GM11168 (cell line): ENCODE measurements around the gene PDGFD.

ENCODE experiments used
- in situ Hi-C: fragments of 300-500 bp; cut with MboI; formaldehyde crosslinking; loops from one replicate; pipeline ENCODE4 v1.12.0; 2022; ENCODE audit warnings: low sequenced_read_pairs; ENCODE audit not compliant: unreplicated experiment

Gene PDGFD

DNA sequence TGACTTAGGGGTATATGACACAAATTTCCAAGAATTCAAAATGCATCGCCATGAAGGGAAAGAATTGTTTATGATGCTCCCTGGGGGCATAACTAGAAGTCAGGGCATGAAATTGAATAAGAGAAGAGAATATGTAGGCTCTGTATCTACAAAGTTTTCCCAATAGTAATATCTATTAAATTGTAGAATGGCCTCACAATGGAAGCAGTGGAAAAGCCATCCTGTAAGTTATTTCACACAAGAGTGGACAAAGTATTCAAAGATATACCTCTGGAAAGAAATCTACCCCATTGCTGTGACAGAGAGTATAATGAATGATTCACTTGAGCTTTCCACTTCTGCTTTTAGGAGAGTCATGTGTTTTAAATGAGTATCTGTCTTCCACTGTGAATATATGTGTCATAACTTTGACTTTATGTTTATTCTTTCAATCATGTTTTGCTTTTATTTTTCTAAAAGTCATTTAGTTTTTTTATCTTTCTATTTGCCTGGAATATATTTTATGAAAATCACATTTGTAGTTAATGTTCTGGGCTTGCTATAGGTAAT, 193.2 kb downstream of the PDGFD start:
- in situ Hi-C loops, result no loop called here

DNA sequence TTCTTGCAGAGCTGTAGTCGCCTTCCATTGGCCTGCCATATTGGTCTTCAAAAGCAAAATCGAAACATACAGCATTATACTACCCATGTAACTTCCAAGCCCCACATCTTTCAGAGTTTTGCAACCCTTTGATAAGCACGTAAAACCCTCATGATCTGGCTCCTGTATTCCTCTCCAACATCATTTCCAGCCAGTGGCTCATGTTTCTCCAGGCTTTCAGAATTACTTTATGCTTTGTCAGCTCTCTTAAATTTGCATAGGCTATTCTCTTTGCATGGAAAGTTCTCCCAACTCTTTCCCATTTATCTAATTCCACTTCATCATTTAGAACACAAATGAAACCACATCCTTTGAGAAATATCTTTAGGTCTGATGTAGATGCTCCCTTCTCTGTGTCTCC, 195.3 kb downstream of the PDGFD start:
- in situ Hi-C loops, result no loop called here

DNA sequence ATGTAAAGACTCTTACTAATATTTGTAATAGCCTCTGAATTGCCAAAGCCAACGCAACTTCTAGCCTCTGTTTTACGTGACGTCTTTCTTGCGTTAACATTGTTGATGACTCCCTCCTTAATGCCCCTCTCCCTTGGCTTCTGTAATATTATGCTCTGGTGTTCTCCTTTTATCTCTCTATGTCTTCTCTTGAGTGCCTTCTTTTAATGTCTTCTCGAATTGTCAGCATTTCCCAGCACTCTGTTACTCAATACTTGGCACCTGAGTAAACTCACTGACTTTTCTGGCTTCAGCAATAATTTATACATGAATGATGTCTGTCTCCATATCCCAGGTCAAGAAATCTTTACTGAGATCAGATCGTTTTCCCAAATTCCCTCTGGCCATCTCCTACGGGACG, 196.0 kb downstream of the PDGFD start:
- in situ Hi-C loops, result no loop called here

DNA sequence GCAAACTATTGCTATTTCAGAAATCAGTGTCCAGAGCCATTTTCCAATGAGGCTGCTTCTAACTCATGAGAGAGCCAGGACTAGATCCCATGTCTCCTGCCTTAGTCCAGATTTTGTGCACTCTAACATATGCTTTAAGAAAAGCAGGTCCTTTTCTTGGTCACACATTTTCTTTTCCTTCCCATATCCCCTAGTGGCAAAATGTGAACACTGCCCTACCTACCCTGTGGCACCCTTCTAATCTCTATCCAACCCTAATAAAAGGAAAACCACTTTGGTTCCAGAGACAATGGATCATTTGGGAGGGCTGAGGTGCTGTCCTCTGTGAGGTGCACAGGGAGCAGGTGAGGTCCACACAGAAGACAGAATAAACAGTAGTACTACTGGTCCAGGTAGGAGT, 199.6 kb downstream of the PDGFD start:
- in situ Hi-C loops, result no loop called here

DNA sequence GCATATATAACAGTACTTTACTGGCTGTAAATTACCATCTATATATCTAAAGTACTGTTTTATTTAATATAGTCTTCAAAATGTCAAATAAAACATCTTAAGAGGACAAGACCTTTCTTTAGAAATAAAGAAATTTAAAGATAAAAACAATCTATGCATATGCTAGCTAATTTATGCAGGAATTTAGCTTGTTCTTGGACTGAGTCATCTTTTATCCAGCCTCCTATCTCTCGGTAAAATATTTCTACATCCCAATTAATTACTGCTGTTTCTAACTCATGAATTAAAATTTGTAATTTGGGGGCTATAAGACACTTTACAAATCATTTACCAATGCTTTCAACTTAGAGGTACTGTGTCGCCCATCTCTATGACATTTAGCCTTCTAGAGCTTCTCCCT, 200.3 kb downstream of the PDGFD start:
- in situ Hi-C loops, result no loop called here

DNA sequence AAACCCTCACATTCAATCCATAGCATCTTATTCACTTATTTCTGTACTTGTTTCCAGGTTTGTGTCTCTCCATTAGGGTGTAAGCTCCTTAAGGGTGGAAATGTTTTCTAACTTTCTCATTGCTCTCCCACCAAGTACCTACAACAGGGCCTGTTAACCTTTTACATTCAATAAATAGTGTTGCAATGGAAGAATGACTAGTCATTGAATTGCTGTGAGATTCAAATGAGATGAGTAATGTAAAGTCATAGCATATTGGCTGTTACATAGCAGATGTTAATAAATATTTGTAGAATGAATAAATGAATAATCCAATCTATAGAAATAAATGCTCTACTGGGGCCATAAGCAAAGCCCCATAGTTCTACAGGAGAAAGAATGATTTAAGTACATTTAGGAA, 202.9 kb downstream of the PDGFD start:
- in situ Hi-C loops, result no loop called here

DNA sequence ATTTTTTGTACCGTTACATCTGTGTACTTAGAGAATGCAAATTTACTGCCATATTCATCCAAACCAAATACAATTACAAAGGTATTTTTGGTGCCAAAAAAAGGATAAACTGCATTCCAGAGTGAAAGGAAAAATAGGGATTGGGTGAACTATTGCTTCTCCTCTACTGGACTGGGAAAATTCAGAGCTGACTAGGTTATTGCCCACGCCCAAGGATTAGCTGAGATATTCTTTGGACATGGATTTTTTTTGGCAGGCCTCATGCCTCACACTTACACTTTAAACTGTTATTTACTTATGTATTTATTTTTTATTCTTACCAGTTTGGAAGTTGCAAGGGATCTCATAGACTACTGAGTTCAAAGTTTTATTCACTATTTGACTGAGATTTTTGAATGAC, 203.8 kb downstream of the PDGFD start:
- in situ Hi-C loops, result no loop called here

DNA sequence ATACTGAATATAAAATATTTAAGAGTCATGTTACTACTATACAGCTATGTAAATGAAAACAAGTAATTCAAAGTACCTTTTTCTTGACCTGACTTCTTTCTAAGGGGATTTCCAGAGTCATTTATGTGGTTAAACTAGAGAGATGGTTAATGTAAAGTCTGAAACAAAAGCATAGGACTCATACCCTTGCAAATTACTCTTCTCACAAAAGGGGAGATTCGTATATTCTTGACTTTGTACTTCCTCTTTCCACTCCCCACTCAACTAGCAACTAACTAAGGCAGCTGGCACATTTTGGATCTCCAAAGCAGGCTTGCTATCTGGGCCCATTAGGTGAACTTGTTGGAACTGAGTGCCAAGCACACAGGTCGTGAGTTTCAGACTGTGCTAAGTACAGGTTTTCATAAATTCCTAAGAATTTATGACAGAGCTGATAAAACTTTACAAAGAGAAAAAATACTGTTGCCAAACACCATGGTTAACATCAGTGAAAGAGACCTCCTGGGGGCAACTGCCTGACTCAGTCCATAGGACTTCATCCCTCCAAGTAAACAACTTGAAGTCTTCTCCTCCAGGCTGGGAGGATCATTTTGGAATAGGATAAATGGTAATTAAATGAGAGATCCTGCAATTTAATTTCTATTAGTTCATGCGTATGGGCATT, 204.5 kb downstream of the PDGFD start:
- in situ Hi-C loops, result no loop called here

DNA sequence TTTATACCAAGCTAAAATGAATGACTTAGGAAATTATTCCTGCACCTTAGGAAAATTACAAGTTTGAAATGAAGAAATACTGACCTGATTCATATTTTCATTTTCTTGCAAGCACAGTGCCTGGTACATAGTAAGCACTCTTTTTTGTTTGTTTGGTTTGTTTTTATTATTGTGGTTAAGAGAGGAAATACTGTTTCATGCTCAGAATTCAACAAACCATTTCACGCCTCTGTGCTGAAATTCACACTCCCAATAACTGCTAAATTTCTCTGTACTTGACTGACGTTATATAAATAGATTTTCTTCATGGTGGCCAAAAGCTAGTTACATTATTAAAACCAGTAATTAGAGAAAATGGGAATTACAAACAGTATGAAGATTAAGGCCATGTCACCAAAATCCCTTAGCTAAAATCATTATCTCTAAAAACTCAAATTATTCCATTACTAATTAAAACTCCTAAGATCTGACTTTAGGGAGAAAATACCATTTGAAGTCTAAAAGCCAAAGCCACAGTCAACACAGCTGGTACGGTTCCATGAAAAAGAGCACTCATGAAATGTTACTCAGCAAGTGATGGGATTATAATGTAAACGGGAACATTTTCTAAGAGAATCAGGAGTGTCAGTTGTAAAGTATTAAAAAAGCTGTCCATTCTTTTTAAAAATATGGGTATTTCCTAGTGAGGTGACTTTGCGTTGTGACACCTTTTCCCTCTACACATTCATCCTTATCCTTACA, 205.3 kb downstream of the PDGFD start:
- in situ Hi-C loops, result no loop called here

DNA sequence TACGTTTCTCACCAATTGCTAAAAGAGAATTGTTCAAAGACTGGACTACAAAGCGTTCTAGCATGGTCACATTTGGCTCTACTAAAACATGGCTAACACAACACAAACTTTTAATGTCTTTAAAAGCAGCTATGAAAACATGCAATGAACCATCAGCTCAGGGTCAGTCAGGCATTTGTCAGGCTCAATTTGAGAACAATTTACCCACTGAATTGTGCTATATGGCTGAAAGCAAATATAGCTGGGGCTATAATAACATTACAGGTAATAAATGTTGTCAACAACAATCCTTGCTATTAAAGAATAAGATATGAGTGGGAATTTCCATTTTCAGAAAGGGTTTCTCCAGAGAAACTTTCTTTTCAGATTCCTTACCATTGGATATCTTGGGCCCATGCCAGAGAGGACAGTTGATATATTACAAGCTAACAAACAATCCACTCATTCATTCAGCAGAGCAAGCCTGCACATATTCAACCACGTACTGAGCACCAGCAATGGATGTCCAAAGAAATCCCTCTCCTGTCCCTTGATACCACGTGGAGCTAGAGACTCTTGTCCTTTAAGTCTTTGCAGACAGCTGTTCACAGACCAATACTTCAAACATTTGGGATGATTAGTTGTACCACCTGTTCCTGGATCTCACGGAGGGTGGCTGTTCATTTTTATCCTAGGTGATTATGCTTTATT, 210.0 kb downstream of the PDGFD start:
- in situ Hi-C loops, result no loop called here

DNA sequence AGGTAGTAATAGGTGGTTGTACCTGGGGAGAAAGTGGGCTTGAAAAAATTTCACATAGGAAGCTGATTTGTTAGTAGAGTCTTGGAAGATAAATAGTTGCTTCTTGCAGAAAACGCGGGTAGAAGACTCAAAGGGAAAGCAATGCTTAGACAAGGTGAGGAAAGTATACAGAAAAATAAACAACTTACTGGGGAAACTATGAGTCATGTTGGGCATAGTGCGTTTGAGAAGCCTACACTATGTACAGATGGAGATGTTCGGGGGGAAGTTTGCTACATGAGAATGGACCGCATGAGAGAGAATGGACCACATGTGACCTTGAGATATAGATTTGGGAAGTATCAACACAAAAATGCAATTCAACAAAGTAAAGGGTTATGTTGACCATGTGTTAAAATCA, 214.2 kb downstream of the PDGFD start:
- in situ Hi-C loops, result no loop called here

DNA sequence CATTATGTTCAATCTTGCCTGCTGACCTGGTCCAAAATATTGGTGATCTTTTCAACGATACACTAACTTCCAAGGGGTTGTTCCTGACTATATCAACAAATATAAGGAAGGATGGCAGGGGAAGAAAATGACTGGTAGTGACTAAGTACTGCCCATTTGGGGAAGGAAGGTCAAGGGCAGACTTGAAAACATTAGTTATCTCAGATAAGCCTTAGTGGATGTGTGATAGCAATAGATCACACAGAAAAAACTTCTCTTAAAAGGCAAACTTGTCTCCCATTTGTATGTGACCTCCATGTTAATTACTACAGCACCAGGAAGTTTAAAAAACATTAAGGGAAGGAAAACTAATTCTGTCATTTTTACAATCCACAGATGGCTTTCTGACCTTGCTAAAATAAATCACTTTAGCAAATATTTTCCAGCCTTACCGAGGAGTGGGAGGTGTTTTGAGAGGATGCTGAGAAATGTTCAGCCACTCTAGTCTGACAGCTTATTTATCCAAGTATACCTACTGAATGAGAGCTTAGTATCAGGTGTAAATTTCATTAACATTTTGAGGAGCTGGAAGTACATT, 215.7 kb downstream of the PDGFD start:
- in situ Hi-C loops, result no loop called here

DNA sequence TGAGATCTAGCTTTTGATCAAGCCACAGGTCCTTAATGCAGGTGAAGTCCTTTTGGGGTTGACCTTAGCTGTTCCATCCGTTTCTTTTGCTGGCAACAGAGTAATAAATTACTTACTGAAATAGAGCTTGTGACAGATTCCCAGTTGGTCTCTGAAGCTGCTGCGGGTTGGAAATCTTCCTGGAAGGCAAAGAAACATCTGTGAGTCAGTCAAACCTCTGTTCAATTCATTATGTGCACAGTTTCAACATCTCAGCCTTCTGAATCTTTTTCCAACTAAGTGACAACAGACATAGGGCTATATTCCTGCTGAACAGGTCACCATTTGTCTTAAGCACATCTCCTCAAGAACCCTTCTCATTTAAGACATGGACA, 216.4 kb downstream of the PDGFD start:
- in situ Hi-C loops, result no loop called here

DNA sequence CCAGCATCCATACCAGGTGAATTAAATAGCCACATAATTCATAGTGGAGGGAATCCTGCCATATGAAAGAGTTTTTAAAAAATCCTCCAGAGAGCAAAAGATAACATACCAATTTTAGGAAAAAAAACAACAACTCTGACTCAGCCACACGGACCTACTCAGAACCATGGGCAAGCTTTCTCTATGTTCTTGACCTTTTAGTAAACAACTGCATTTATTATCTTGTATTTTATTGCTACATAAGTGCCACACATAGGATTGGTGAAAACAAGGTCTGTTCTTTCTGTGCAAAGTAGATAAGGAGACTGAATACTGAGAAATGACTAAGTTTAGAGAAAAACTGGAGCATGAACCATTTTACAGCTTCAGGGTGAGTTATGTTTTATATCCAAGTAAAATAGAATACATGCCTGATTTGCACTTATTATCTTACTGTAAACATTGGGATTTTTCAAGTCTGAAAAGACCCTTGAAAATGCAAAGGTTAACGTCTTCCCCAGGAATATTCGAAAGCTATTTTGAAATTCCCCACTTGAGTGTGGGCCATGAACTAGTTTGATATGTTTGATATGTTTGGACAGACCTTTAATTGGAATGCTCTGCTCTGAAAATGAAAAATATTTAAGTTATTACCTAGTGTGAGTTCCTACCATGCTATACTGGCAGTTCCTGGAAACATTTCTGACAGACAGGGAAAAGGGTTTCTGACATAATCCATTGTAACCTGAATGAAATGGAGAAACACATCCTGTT, 217.0 kb downstream of the PDGFD start:
- in situ Hi-C loops, result no loop called here

DNA sequence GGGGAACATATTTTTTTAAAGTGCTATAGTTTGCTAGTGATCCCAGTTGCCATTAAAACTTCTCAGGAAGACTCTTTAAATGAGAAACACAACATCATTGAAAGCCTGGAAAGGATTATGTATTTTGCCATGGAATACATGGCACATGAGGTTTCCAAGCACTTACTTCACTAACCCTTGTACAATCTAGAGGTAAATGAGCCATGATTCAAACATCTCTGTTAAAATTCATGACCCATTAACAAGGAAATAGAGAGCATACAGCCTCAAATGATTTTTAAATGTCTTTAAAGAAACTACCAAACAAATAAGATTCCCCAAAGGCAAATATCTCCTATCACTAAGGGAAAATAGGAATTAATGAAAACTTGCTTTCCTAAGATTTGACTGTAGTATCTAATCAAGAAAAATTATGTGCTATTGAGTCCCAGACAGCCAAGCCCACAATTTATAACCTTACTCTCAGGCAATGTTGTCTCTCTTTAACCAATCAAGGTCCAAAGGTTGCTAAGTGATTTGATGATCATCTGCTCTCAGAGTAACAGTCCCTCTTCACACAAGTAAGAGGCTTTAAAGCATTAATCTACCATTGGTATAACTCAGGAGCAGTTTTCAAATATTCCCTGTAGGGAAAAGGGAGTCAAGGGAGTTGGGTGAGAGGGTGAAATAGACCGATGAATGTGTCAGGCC, 219.6 kb downstream of the PDGFD start:
- in situ Hi-C loops, result no loop called here

DNA sequence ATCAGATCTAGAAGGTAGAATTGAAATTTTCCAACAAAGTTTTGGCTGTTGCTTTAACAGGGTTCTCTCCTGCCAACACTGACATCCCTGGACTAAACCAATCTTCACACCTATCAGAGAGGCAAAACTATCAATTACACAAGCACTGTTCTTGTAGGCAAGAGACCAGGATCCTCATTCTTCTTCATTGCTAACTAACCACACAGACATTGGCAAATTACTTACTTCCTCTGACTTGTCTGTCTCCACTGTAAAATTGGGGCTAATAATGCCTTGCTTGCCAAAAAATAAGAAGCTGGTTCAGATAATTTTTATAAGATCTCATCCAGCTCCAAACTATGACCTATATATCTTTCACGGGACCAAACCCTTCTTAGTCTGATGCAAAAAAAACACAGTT, 221.3 kb downstream of the PDGFD start:
- in situ Hi-C loops, result no loop called here

DNA sequence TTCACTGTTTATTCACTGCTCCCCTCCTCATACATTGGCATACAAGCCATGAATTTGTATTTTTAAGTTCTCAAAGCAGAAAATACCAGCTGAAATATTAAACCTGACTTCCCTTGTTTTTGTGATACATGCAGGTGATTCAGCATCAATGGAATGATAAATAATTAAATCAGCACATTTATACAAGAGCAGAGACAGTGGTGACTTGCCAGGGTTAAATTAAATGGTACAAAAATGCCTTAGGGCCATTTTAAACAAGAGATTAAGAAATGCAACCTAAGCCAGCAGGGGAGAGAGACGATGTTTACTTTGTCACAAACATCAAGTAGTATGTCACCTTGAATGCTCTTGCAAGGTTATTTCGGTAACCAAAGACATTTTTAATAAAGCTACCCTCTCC, 223.4 kb downstream of the PDGFD start:
- in situ Hi-C loops, result no loop called here

DNA sequence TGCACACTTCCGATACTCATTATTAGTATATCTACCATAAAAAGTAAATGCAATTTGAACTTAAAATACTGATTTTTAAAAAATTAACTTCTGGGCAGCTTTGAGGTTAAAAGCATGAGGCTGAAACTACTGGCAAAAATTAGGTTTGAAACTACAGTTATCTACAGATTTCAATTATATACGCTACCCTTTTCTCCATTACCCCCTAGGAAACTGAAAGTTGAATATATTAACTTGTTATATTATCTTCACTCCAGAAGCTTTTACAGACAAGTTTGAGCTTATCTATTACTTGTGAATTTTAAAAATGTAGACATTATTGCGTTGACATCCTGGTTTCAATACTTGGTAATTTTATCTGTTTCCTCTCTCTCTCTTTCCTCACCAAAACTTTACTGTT, 224.3 kb downstream of the PDGFD start:
- in situ Hi-C loops, result no loop called here

DNA sequence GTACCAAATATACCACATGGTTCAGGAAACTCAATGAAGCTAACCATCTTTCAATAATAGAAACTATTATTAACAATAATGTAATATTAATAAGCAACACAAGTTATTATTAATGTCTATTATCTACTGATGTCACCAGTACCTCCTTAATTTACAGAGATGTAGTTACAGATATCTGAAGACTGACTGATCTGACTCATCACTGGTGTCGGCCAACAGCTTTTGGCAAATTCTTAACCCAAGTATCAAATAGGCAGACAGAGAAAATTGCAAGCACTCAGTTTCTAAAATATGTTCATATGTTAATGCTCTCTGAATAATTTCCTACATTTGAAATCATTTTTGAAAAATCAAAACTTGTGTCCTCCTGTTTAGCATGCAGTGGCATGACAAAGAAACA, 227.9 kb downstream of the PDGFD start:
- in situ Hi-C loops, result no loop called here

DNA sequence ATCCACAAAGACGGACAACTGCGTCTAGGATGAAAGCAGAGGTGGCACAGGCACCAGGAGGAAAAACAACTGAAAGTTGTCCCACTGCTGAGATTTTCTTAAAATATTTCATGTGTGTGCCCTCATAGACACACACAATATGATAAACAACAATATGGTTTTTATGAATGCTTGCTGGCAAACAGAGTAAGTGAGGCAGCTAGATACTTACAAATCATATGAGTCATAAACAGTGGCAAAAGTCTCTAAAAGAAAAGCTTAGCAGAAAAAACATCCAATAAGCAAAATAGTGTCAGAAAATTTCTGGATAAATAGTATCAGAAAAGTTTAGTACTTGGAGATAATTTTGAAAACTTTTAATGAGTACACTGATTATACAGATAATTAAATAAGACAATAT, 228.7 kb downstream of the PDGFD start:
- in situ Hi-C loops, result no loop called here
